Karpas-422 (cell line): ENCODE results near the gene RARB. TPM values are rescaled to one million over a fixed set of nuclear protein-coding genes. Genes with fewer than 3 reads are reported as not detected.

Experiments used
- DNase-seq: peaks from one replicate; pipeline ENCODE4 v3.0.0-alpha.2; 2015
- H2AFZ ChIP-seq: fragments of 200-600 bp; sonication (generic); 2 replicates; pipeline ENCODE4 v1.6.1; 2014; ENCODE audit warnings: antibody characterized with exemption, low read length, mixed read lengths
- H3K27ac ChIP-seq: fragments of 200-600 bp; sonication (generic); 2 replicates; pipeline ENCODE4 v1.5.1; 2014; ENCODE audit warnings: mild to moderate bottlenecking, low read length, moderate library complexity
- H3K27me3 ChIP-seq: fragments of 200-600 bp; sonication (generic); 2 replicates; pipeline ENCODE4 v1.6.1; 2014; ENCODE audit warnings: low read length, mixed read lengths
- H3K36me3 ChIP-seq: fragments of 200-600 bp; sonication (generic); 2 replicates; pipeline ENCODE4 v1.6.1; 2014; ENCODE audit warnings: low read length, mixed read lengths; ENCODE audit not compliant: insufficient read depth
- H3K4me1 ChIP-seq: fragments of 200-600 bp; sonication (generic); 2 replicates; pipeline ENCODE4 v1.6.1; 2014; ENCODE audit warnings: mild to moderate bottlenecking, low read length, mixed read lengths
- H3K4me2 ChIP-seq: fragments of 200-600 bp; sonication (generic); 2 replicates; pipeline ENCODE4 v1.6.1; 2014; ENCODE audit warnings: low read length, low read depth, mild to moderate bottlenecking; ENCODE audit not compliant: poor library complexity, severe bottlenecking
- H3K4me3 ChIP-seq: fragments of 200-600 bp; sonication (generic); 2 replicates; pipeline ENCODE4 v1.5.1; 2014; ENCODE audit warnings: mild to moderate bottlenecking, antibody characterized with exemption, low read length, mixed read lengths
- H3K79me2 ChIP-seq: fragments of 200-600 bp; sonication (generic); 2 replicates; pipeline ENCODE4 v1.6.1; 2014; ENCODE audit warnings: mild to moderate bottlenecking, low read length, mixed read lengths
- H3K9ac ChIP-seq: fragments of 200-600 bp; sonication (generic); 2 replicates; pipeline ENCODE4 v1.6.0; 2014; ENCODE audit warnings: low read length
- H3K9me2 ChIP-seq: fragments of 200-600 bp; sonication (generic), shearing (Covaris generic); replicated peaks from 2 replicates; pipeline ENCODE4 v1.6.0; 2014; ENCODE audit warnings: mild to moderate bottlenecking, low read length, moderate library complexity; ENCODE audit not compliant: insufficient read depth
- H3K9me3 ChIP-seq: fragments of 300-700, 200-600 bp; sonication (generic); 2 replicates; pipeline ENCODE4 v1.6.1; 2014; ENCODE audit warnings: low read length, mixed read lengths
- H4K20me1 ChIP-seq: fragments of 200-600 bp; sonication (generic); 2 replicates; pipeline ENCODE4 v1.6.1; 2014; ENCODE audit warnings: mild to moderate bottlenecking, antibody characterized with exemption, low read length, low read depth; ENCODE audit not compliant: insufficient read depth
- total RNA-seq: library from RNA; depleted of rRNA; stranded (reverse); fragments of >200 nt; shearing (Covaris generic); gene quantifications from 2 replicates; pipeline ENCODE4 v1.2.3, GENCODE V29; 2014; ENCODE audit warnings: low replicate concordance

RARB gene
- total RNA-seq, 1 experiment from 2014 or later, result not detected

DNA sequence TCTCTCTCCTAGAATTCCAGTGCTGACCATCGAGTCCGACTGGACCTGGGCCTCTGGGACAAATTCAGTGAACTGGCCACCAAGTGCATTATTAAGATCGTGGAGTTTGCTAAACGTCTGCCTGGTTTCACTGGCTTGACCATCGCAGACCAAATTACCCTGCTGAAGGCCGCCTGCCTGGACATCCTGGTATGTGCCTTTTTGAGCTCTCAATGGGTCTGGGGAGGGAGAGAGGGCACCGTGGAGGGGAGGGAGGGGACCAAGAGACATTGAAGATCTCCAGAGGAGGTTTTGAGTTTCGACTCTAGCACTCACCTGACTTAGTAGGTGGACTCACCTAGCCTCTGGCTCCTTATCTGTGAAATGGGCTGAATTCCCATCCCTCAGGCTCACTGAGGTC lies 152.5 kb downstream of the RARB start:
- H2AFZ ChIP-seq, result no peak overlapping the region
- no peak overlapping the region for H3K9ac ChIP-seq
- H3K9me3 ChIP-seq, result no peaks in the 10 kb centered on the region
- no peaks in the 10 kb centered on the region for H3K36me3 ChIP-seq
- H3K4me2 ChIP-seq, result no peak overlapping the region
- H3K79me2 ChIP-seq, result no peaks in the 10 kb centered on the region
- H3K4me1 ChIP-seq, result no peaks in the 10 kb centered on the region
- 0 out of 2 replicates have a peak, but pooled peaks cover 2% of the 10 kb centered on the region for H3K27me3 ChIP-seq
- no peaks in the 10 kb centered on the region for H3K9me2 ChIP-seq
- H3K27ac ChIP-seq, result no peak overlapping the region
- H3K4me3 ChIP-seq, result no peak overlapping the region
- no peak for DNase-seq
- H4K20me1 ChIP-seq, result no peaks in the 10 kb centered on the region

DNA sequence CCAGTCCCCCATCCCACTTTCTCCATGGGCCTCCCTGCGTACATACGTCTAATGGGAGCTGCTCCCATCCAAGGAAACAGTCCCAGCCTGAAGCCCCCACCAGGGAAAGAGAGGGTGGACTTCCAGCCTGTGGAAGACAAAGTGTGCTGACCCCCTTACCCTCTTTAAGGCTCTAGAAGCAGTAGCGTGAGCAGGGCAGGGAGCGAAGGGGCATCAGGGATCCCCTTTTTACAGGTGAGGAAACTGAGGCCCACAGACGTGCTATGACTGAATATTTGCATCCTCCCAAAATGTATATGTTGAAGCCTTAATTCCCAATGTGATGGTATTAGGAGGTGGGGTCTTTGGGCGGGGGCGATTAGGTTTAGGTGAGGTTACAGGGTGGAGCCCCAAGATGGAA lies 153.3 kb downstream of the RARB start:
- H3K36me3 ChIP-seq, result no peaks in the 10 kb centered on the region

DNA sequence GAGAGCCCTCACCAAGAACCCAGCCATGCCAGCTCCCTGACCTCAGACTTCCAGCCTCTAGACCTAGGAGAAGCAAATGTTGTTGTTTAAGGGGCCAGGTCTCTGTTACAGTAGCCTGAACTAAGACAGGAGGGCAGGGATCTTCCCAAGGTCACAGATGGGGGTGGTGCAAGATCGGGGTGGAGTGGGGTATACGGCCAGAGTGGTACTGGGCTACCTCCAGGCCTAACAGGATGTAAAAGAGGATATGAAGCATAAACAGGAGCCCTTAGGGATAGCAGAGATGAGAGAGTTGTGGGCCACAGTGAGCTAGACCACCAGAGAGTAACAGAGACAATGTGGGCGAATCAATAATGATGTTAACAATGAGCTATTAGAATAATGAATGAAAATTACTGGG lies 153.8 kb downstream of the RARB start:
- Histone ChIP-seq H3K9ac (no peak overlapping the region), H3K4me1 (no peaks in the 10 kb centered on the region), H3K79me2 (no peaks in the 10 kb centered on the region), H3K9me2 (no peaks in the 10 kb centered on the region), H3K9me3 (no peaks in the 10 kb centered on the region), H3K36me3 (no peaks in the 10 kb centered on the region), H4K20me1 (no peaks in the 10 kb centered on the region), H3K27ac (no peak overlapping the region), H3K4me2 (no peak overlapping the region), H2AFZ (no peak overlapping the region), H3K4me3 (no peak overlapping the region), H3K27me3 (0 out of 2 replicates have a peak, but pooled peaks cover 2% of the 10 kb centered on the region)
- DNase-seq, result no peak

More for the DNA sequence above, 153.3 kb downstream of the RARB start:
- no peaks in the 10 kb centered on the region for H4K20me1 ChIP-seq
- H3K4me2 ChIP-seq, result no peak overlapping the region
- no peaks in the 10 kb centered on the region for H3K79me2 ChIP-seq
- no peak overlapping the region for H2AFZ ChIP-seq
- 0 out of 2 replicates have a peak, but pooled peaks cover 2% of the 10 kb centered on the region for H3K27me3 ChIP-seq
- H3K4me1 ChIP-seq, result no peaks in the 10 kb centered on the region
- H3K9me3 ChIP-seq, result no peaks in the 10 kb centered on the region
- no peak overlapping the region for H3K27ac ChIP-seq
- no peak for DNase-seq
- no peak overlapping the region for H3K4me3 ChIP-seq
- no peak overlapping the region for H3K9ac ChIP-seq
- no peaks in the 10 kb centered on the region for H3K9me2 ChIP-seq

DNA sequence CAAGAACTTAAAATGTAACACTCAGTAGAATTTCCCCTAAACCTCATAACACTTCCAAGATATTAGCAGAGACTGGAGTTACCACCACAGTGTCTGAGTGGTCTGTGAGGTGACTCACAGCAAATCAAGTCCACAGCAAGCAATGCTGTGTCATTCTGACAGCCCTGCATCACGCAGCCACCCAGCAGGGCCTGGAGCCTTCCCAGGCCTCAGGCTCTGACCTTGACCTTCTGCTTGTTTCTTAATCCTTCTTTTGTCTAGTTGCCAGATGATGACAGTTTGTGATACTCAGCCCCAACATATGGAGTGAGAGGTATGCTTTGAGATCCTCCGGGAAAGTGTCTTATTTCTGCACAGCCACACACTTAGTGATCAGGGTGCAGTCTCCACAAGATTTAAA lies 154.2 kb downstream of the RARB start:
- Histone ChIP-seq H3K9me2 (no peaks in the 10 kb centered on the region), H3K79me2 (no peaks in the 10 kb centered on the region), H3K4me2 (no peak overlapping the region), H3K9ac (no peak overlapping the region), H2AFZ (no peak overlapping the region), H4K20me1 (no peaks in the 10 kb centered on the region), H3K27ac (no peak overlapping the region), H3K36me3 (no peaks in the 10 kb centered on the region), H3K4me1 (no peaks in the 10 kb centered on the region), H3K27me3 (0 out of 2 replicates have a peak, but pooled peaks cover 2% of the 10 kb centered on the region), H3K9me3 (no peaks in the 10 kb centered on the region), H3K4me3 (no peak overlapping the region)
- no peak for DNase-seq

DNA sequence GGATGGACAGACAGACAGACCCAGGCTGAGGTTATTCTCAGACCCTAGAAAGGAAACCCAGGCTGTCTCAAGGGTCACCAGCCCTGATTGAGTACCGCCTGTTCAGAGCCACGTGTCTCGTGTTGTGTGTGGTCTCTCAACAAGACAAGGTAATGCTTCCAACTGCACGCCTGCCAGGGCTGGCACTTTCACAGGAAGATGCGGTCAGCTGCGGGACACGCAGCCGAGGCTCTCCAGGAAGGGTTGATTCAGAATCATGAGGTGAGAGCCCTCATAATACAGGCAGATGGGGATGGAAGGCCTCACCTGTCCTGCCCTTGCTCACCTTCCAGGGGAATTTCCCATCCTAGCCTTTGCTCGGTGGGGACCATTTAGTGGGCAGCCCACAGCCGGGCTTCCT lies 155.3 kb downstream of the RARB start:
- no peak for DNase-seq

DNA sequence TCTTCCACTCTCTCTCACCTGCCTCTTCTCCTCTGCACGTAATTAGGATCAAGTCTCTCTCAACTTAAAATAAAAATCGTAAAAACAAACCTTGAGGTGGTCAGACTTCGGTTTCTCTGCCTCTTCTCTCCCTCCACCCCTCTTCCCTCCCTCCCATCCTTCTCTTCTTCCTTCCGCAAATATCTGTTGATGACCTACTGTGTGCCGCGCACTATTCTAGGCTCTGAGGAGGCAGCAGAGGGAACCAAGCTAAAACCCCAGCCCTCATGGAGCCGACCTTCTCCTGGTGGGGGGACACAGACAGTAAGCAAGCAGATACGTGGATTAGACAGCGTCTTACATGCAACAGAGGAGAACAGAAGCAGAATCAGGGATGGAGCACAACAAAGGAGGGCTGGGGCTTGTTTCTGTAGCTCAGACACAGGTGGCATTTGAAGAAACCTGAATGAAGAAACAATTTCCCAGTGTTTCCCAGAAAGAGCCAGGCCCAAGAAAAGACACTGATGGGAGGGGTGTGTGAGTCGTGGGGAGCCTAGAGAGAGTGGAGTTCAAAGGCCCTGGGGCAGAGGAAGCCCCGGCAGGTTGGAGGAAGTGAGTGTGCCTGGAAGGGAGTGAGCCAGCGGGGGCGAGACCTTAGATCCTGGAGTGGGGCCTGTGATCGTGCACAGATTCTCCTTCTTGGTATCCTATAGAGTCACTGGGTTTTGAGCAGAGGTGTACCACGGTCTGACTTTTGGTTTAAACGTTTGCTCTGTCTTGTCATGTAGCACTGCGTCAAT lies 156.1 kb downstream of the RARB start:
- H3K27me3 ChIP-seq, result 0 out of 2 replicates have a peak, but pooled peaks cover 2% of the 10 kb centered on the region
- no peaks in the 10 kb centered on the region for H3K36me3 ChIP-seq
- no peak overlapping the region for H3K4me2 ChIP-seq
- H3K79me2 ChIP-seq, result no peaks in the 10 kb centered on the region
- H4K20me1 ChIP-seq, result no peaks in the 10 kb centered on the region
- no peaks in the 10 kb centered on the region for H3K9me3 ChIP-seq
- no peak overlapping the region for H3K9ac ChIP-seq
- no peaks in the 10 kb centered on the region for H3K4me1 ChIP-seq
- no peak overlapping the region for H3K27ac ChIP-seq
- DNase-seq, result no peak
- no peak overlapping the region for H2AFZ ChIP-seq
- H3K4me3 ChIP-seq, result no peak overlapping the region
- H3K9me2 ChIP-seq, result no peaks in the 10 kb centered on the region

More for the DNA sequence above, 155.3 kb downstream of the RARB start:
- Histone ChIP-seq H4K20me1 (no peaks in the 10 kb centered on the region), H3K4me2 (no peak overlapping the region), H3K27ac (no peak overlapping the region), H3K79me2 (no peaks in the 10 kb centered on the region), H3K4me1 (no peaks in the 10 kb centered on the region), H3K9me3 (no peaks in the 10 kb centered on the region), H2AFZ (no peak overlapping the region), H3K4me3 (no peak overlapping the region), H3K9me2 (no peaks in the 10 kb centered on the region), H3K9ac (no peak overlapping the region), H3K36me3 (no peaks in the 10 kb centered on the region), H3K27me3 (0 out of 2 replicates have a peak, but pooled peaks cover 2% of the 10 kb centered on the region)

DNA sequence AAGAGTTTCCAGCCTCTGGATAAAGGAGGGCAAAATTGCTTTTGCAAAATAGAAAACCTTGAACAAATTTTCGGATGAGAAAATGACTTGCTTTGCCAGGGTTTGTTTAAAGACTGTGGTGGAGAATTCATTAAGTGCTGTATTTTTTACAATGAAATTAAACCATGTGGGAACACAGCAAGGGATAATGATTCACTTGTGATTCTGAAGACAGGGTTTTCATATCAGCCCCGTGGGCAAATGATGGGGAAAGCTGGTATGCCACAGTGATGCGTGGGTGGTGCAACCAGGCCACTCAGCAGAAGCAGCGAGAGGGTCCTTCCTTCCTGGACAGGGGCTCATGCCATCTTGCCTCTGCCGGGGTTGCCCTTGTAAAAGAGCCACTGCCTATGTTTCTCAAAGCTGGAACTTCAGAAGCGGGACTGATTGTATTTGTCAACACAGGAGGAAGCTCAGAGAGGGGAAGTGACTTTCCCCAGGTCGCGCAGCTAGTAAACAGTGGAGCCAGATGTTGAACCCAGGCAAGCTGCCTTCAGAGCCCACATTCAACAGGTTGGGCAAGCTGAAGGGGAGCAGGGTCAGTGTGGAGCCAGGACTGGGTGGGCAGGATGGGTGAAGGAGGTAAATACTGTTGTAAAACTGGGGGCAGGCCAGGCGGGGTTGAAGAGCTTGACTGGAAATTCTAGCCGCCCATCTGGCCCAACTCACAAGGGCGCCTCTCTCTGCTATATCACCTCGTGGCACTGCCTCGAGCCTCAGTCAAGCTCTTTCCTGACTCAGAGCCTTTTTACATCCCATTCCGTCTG lies 157.5 kb downstream of the RARB start:
- H3K36me3 ChIP-seq, result no peaks in the 10 kb centered on the region
- H3K9ac ChIP-seq, result no peak overlapping the region
- H3K27me3 ChIP-seq, result no peaks in the 10 kb centered on the region
- no peaks in the 10 kb centered on the region for H4K20me1 ChIP-seq
- no peak overlapping the region for H3K4me3 ChIP-seq
- H3K27ac ChIP-seq, result no peak overlapping the region
- DNase-seq, result no peak
- no peak overlapping the region for H3K4me2 ChIP-seq
- H3K4me1 ChIP-seq, result no peaks in the 10 kb centered on the region
- no peaks in the 10 kb centered on the region for H3K79me2 ChIP-seq
- no peaks in the 10 kb centered on the region for H3K9me3 ChIP-seq
- H3K9me2 ChIP-seq, result no peaks in the 10 kb centered on the region
- no peak overlapping the region for H2AFZ ChIP-seq

DNA sequence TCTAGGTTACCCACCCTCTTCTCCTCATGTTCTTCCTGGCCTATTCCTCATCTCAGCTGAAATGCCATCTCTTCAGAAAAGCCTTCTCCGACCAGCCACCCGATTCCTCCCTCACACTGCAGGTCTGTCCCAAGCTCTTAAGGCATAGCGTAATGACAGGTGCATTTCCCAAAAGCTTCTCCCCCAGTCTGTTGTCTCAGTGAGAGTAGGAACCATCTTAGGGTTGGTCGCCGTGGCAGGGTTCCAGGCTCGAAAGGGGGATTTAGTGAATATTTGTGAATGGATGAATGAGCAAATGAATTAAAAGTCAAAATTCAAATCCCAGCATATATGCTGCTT lies 158.1 kb downstream of the RARB start:
- Histone ChIP-seq H3K9me3 (no peaks in the 10 kb centered on the region), H2AFZ (no peak overlapping the region), H3K27ac (no peak overlapping the region), H3K79me2 (no peaks in the 10 kb centered on the region), H3K9me2 (no peaks in the 10 kb centered on the region), H3K4me1 (no peaks in the 10 kb centered on the region), H4K20me1 (no peaks in the 10 kb centered on the region), H3K27me3 (no peaks in the 10 kb centered on the region), H3K9ac (no peak overlapping the region), H3K36me3 (no peaks in the 10 kb centered on the region), H3K4me2 (no peak overlapping the region), H3K4me3 (no peak overlapping the region)
- no peak for DNase-seq
